DND-41 (cell line): Measurements from ENCODE around the gene TRPT1.

Experiments
- CTCF ChIP-seq: IDR thresholded peaks from 2 replicates; pipeline ENCODE4 v1.5.1; 2012; ENCODE audit warnings: borderline replicate concordance, low read length, moderate library complexity, mild to moderate bottlenecking; ENCODE audit not compliant: poor library complexity, severe bottlenecking; ENCODE audit errors: extremely low read depth
- EZH2 ChIP-seq: IDR thresholded peaks from 3 replicates; pipeline ENCODE4 v1.6.1; 2012; ENCODE audit warnings: borderline replicate concordance, low read depth, mild to moderate bottlenecking, moderate library complexity, low read length, inconsistent platforms; ENCODE audit not compliant: severe bottlenecking

DNA sequence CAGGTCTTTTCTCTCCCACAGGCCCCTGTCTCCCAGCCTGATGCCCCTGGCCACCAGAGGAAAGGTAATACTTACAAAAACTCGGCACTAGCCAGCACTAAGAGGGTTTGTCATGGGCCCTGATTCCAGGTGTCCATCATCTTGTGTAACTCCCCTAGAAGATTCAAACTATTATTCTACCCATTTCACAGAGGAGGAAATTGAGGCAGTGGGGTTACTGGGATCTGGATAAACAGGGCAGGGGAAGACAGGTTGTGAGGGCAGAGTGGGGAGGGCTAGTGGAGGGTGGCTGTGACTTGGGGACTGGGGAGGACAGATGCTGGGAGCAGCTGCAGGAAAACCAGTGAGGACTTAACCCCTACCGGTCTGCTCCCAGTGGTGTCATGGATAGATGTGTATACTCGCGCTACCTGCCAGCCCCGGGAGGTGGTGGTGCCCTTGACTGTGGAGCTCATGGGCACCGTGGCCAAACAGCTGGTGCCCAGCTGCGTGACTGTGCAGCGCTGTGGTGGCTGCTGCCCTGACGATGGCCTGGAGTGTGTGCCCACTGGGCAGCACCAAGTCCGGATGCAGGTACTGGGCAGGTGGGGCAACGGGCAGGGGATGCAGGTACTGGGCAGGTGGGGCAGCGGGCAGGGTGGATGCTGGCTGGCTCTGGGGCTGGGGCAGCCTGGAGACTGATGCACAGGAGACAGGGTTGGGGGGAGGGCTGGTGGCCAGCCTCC lies 9.6 kb upstream of the TRPT1 start:
- TF ChIP-seq CTCF = no peak
- TF ChIP-seq EZH2 = no peak
